Measurements from ENCODE around the gene CALHM2.

CALHM2 gene

DNA sequence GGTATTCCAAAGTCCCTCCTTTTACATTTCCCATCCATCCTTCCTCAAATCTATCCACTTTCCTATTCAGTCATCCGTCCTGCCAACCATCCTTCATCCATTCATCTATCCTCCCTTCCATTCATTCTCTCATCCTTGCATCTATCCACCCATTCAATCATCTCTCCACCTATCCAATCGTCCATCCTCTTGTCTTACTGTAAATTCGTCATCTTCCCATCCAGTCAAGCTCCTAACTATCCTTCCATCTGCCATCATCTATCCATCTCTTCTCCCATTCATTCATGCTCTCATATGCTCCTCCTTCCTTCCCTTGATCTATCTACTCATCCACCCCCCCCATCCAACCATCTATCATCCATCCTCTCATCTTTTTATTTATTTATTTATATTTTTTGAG lies 21.9 kb upstream of the CALHM2 start:
- no peak for FAIRE-seq

DNA sequence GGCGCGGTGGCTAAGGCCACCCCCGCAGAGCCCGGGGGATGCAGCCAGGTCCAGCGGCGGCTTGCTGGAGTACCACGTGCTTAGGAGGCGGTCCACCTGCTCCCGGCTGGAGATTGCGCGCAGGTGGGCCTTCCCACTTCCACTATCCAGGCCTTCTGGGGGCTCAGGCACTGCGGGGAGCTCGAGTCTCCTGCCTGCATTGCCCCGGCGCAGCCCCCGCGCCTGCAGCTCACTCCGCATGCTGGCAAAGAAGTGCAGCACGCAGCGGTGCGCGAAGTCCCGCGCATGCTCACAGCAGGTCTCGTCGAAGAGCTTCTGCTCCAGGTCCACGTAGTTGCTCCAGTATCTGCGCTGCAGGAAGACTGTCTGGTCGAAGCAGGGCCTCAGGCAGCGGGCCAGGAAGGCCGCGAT lies 21.1 kb upstream of the CALHM2 start:
- no peak for FAIRE-seq

DNA sequence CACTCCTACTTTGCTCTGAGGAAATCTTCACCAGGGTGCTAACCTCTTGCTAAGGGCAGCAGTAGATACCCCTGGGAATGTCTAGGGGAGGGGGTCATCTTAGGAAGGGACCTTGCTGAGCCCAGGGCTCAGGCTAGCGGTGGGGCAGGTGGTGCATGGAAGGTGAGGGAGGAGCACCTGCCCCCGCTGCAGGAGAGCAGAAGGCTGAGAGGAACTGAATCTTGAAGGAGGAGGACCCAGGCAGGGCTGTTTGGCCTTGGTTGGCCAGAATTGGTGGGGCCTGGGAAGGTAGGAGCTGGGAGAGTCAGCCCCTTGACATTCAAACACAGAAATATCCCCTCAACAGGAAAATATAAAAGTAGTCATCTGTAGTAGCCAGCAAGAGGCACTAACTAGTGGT lies 19.8 kb upstream of the CALHM2 start:
- FAIRE-seq: no peak

DNA sequence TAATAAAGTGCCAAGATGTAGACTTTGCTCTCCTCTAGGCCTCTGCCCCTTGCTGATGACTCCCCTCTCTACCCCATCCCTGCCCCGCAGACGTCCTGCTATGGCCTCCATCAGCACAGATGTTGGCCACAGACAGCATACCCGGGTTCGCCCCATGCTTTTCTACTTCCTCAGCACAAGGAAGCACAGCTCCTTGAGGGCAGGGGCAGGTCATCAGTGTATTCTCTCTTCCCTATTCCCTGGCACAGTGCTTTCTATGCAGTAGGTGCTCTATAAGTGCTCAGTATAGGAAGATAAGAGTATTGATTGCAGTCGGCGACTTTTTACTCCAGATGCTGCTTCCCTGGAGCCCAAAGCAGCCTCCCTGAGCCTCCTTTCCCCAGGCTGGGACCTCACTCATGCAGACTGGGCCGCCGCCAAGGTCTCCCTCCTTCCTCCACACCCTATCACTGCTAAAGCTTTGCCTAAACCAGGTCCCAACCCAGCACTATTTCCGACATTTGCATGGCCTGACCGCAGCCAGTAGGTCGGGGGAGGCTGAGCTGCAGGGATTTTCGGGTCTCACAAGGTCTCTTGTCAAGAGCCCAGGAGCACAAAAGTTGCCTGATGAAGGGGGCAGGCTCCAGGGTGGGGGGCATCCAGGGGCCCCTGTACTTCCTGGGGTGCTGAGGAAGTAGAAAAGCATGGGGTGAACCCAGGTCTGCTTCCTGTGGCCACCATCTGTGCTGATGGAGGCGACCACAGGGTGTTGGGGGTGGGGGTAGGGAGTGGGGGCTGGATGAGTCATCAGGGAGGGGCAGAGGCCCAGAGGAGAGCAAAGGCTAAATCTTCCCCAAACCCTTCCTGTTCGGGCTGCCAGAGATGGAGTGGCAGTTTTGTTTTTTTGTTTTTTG lies 18.8 kb upstream of the CALHM2 start:
- FAIRE-seq: no peak

DNA sequence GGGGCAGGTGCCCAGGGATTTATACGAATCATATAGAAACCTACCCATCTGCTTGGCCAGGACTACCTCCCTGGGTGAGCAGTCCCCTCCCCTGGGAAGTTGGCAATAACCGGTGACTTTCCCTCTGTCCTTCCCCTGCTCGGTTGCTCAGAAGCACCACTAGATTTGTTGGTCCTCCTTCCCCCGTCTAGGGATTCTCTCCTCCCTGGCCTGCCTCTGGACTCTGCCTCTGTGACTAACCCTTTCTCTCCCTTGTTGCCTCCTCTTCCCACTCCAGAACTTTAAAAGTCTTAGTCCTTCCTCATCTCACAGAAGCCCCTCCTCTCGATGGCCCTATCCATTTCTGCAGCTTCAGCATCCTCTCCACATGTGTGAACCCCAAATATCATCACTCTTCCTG lies 17.0 kb upstream of the CALHM2 start:
- no peak for FAIRE-seq

DNA sequence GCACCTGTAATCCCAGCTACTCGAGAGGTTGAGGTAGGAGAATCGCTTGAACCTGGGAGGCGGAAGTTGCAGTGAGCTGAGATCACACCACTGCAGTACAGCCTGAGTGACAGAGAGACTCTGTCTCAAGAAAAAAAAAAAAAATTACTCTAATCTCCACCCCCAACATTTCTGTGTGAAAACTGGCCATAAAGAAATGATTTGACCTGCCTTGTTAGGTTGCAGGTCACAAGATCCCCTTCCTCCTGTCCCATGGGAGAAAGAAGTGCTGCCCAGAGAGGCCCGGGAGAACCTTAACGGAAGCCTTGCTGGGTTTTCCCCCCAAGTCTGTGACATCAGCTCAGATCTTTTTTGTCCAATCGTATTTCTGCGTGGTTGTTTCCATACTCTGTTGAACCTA lies 15.2 kb upstream of the CALHM2 start:
- FAIRE-seq: no peak

DNA sequence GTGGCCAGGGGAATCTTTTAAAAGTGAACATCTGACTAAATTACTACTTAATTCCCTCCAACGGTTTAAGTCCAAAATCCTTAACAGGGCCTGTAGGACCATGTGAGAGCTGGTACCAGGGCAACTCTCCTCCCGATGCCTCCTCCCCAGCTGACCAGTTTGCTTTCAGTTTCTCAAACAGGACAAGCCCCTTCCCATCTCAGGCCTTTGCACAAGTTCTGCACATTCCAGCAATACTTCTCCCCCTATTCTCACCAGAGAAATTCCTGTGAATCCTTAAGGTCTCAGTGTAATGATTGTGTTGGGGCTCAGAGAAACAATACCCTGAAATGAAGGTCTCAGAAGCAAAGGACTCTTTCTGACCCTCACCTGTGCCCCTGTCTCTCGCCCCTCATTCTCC lies 14.6 kb upstream of the CALHM2 start:
- FAIRE-seq: no peak

DNA sequence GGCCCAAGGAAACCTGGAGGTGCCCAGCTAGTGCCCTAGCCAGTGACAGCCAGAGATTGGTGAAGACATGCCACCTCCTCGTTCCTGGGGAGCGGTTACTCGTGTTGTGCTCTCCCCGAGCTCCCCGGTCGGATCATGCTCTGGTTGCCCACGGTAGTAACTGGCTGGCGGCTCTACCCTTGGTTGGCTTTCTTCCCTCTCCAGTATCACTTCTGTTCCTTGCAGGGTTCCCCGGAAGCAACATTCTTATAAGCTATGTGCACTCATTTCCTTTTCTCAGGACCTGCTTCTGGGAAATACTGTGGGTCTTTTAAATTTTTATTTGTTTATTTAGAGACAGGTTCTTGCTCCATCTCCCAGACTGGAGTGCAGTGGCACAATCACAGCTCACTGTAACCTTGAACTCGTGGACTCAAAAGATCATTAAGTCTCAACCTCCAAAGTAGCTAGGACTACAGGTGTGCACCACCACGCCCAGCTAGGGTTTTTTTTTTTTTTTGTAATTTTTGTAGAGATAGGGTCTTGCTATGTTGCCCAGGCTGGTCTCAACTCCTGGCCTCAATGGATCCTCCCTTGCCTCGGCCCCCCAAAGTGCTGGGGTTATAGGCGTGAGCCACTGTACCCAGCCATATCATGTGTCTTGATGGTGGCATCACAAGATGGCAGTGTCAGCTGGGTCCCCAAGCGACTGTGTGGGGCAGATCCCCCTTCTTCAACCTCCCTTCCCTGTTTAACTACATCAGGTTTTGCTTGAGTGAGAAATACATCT lies 13.4 kb upstream of the CALHM2 start:
- no peak for FAIRE-seq

DNA sequence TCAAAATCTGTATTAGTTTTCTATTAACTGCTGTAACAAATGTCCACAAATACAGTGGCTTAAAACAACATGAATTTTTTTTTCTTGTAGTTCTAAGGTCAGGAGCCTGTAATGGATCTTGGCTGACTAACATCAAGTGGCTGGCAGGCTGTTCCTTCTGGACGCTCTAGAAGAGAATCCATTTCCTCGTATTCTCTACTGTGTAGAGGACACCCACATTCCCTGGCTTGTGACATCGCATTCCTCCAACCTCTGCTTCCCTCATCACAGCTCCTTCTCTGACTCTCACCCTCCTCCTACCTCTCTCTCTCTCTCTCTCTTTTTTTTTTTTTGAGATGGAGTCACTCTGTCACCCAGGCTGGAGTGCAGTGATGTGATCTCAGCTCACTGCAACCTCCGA lies 11.3 kb upstream of the CALHM2 start:
- no peak for FAIRE-seq

DNA sequence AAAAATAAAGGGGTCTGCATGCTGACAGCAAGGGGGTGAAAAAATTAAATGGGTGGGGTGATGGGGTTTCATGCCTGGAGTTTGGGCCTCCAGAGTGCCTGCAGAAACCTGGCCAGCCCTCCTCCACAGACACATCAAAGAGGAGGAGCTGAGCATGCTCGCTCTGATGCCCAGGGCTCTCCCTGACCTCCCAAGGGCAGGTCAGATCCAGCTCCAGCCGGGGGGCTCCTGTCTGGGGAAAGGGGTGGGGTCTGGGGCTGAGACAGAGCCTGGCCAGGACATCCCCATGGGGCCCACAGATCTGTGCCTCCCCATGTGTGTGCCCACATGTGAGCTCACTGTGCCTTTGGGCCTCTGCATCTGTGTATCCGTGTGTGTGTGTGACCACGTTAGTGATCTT lies 7.4 kb upstream of the CALHM2 start:
- no peak for FAIRE-seq

DNA sequence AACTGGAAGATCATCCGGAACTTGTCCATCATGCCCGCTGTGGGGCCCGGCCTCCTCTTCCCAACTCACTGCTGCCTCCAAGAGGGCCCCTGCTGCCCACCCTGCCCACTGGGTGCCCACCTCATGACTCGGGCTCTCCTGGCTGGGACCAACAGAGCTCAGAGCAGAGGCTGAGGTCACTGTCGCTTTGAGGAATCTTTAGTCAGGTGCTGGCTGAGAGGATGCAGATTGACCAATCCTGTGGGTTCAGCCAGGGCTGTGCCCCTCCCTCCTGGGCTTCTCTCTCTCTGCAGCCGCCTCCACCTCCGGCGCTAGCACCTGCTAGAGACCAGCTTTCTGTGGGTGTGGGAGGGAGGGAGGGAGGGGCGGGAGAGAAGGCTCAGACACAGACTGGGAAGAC lies 6.5 kb upstream of the CALHM2 start, which contains the start of gene CALHM1:
Gene CALHM1 (minus strand): TSS at position 181 of the 400 bp plus-strand sequence. CDS start 149 bp downstream, at position 32.
- FAIRE-seq: no peak

DNA sequence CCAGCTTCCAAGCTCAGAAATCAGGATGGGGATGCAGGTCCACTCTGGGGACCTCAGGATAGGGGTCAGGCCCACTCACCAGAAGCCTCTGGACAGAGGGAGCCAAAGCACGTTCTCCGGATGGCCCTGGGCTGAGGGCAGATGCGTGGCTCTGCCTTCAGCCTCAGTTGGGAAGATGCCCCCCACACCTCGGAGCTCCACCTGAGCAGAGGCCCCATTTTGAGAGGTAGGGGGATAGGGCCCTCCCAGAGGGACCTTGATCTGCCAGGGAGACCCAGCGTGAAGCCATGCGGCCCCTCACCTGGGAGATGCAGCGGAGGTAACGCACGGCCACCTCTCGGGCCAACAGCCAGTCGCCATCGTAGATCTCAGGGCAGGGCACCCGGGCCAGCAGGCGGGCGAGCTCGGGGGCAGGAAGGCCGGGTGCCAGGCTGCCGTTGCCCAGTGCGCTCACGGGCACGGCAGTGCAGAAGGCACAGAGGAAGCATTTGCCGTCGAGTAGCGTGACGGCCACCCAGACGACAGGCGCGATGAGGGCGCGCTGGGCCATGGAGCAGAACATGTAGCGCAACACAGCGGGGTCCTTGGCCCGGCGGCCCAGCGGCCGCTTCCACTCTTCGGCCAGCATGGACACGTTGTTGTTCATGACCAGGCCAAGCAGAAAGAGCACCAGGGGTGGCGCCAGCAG lies 5.9 kb upstream of the CALHM2 start:
- no peak for FAIRE-seq

DNA sequence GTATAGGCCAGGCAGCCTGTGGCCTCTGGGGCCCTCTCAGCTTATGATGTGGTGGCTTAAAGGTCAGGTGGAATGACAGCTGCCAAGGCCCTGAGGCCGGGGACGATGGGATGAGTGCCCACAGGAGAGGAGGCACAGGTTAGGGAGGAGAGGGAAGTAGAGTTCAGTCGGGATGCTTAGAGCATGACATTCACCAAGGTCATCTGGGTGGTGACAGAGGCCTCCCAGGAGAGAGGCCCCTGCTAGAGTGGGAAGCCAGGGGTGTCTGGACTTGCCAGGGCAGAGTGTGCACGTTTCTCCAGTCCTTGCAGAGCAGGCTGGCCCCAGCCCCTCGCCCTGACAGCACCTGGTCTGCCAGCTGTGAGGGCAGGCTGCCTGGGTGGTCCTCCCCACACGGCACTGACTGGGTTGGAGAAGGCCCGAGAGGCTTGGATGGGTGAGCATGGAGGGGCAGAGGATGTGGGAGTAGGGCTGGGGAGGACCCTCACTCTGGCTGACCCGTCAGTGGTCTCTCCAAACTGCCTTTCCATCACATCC lies 5.1 kb upstream of the CALHM2 start:
- no peak for FAIRE-seq

DNA sequence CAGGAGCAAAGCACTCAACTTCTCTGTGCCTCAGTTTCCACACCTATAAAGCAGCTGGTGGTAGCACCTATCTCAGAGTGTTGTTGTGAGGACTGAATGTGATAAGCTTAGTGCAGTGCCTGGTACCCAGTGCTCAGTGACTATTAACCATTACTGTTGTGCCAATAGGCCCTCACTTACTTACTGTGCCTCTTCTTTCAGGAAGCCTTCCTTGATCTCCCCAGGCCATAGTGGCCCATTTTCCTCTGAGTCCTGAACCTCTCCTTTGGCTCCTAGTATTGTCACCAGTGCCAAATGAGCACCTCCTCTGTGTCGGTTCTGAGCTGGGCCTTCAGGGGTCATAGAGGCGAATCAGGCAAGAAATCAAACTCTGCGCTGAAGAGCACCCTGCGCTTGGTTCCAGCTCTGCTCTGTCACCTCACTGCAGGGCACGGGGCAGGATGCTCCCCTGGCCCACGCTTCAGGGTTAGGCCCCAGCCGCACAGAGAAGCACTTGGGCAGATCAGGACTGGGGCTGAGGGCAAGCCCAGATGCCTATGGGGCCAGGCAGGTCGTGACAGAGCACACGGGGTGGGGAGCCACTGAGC lies 4.0 kb upstream of the CALHM2 start:
- FAIRE-seq: no peak

DNA sequence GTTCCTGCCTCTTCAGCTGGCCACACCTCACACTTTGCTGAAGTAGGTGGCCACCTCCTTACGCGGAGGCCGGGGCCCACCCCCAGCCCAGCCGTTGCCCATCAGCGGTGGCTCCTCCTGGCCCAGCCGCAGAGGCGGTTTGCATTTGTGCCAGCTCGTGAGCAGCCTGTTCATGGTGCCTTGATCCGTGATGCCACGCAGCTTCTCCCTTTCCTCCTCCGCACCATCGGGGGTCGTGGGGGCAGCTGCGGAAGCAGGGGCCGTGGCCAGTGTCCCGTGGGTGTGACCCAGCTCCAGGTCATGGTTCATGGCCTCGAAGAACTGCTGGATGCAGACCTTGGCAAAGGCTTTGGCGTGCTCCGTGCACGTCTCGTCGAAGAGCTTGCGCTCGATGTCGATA lies 3.1 kb upstream of the CALHM2 start:
- FAIRE-seq: no peak

DNA sequence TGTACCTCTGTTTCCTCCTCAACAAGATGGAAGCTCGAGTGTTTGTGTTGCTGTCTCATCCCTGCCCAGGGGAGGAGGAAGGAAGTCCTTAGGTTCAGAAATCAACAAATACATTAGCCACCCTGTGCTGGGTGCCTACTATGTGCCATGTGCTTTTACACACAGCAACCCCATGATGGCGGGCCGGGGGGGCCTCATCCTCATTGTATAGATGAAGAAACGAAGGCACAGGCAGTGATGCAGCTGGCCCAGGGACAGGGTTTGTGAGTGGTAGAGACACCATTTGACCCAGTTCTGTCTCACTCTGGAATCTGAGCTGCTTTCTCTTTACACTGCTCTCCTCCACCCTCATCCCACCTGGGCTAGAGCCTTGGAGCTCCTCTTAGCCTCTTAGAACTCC lies 1.9 kb upstream of the CALHM2 start:
- FAIRE-seq: no peak

DNA sequence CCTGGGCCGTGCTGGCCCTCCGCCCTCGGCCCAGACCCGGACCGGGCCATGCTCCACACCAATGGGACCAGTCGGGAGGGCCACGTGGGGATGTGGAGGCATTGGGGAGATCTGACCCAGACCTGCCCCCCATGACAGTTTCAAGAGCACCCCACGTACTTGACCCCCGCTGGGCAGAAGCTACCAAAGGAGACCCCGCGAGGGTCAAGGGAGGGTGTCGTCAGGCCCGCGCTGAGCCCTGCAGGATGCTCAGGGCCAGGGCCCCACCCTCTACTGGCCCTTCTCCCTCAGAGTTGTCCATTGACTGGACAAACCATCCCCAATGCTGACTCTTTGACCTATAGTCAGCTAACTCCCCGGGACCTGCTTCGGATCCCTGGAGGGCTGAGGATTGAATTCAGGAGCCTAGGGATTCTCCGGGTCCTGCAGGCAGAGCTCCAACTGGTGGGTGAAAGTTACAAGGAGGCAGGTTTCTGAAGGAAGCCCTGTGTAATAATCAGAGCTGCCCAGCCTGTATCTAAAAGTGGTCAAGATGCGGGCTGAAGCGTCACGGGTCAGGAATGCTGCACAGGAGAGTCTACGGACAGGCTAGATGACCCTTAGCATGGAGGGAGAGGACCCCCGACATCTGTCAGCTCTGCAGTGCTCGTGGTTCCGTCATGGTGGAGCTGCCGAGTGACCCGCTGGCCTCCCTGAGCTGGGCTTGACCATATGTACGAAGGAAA lies 498 bp upstream of the CALHM2 start:
- FAIRE-seq: no peak

DNA sequence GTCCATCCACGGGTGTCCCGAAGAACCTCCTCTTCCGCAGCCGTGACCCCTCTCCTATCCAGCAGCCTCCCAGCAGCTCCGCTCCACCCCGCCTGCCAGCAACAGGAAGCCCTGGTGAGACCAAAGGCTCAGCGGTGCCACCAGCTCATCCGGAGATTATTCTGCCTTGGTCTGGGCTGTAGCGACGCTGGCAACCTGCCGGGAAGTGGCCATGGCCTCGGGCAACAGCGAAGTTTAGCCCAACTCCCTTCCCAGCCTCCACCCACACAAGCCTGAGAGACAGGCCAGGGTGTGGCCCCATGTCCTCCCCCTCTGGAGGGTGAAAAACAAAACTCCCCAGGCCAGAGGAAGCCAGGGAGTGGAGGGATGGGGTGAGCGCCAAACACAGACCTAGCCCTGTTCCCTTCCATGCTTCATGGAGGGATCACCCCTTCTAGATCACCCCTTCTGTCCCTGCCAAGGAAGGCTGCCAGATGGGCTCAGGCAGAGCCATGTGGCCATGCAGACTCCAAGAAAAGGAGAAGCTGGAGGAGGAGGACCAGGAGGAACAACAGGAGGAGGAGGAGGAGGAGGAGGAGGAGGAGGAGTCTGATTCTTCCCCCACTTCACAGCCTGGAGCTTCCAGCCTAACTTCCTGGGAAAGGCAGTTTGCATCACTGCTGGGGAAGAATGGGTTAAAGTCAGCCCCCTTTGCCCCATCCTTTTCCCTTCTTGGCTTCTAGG lies 918 bp downstream of the CALHM2 start:
- FAIRE-seq: no peak

DNA sequence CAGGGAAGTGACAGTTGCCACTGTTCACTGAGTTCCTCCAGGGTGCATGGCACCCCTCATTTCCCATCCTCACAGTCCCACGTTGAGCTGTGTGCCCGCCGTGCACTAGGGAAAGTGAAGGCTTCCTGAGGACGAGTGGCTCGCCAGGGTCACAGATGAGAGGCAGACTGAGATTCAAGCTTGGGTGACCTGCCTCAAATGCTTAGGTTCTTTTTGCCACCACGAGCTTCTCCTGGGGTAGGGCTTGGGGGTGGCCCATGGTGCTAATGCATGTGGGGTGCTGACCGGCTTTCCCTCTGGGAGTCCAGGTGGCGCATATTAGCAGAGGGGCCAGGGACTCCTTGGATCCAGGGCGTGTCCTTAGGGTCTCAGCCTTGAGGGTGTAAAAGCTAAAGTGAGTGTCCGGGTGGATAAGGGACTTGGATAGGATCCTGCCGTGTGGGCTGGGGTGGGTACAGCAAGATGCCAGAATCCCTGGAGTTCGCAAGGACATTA lies 1.9 kb downstream of the CALHM2 start:
- no peak for FAIRE-seq

DNA sequence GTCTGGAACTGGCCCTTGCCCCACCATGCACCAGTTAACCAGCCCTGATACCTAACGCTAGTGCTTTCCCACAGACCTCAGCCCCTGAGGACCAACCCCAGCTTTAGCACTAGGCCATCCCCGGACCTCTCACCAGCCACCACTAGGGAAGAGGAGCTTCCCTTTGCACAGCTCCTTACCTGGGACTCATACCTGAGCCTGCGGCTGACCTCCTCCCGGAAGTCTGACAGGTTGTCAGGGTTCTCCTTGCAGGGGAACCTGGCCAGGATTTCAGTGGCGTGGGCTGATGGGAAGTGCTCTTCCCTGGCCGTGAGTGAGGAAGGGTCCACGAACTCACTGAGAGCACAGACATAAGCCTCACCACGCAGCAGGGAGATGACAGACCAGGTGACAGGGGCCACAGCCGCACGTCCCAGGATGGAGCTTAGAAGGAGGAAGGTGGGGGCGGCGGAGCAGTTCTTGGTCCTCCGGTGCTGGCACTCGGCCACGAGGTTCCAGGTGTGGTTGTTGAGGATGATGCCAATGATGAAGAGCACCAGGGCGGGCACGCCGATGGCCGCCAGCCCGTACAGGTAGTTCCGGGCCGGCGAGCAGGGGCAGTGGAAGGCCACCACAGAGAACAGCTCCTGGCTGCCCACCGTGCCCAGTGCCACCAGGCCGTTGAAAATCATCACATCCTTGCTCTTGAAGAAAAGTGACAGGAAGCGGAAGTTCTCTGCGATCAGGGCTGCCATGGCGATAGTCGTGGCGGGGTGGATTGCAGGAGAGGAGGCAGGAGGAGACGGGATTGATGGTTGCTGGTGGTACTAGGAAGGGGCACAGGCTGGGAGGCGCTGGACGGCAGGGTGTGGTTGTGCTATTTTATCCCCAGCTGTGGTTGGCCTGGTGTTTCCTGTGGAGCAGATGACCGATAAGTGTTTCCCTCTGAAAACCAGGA lies 2.7 kb downstream of the CALHM2 start:
- FAIRE-seq: no peak

All from G401.6 (cell line).